Upper lobe of right lung (tissue), 1 donor: Measurements from ENCODE around the gene PRKAG3. TPM values are rescaled to one million over a fixed set of nuclear protein-coding genes. Genes with fewer than 3 reads are reported as not detected.

Experiments used
- ATAC-seq: fragments of 200-7000 bp; cut with Tn5 transposase; one replicate; pipeline ENCODE4 v1.9.1; 2020; ENCODE audit warnings: mild to moderate bottlenecking, moderate library complexity
- DNase-seq: peaks from one replicate; pipeline ENCODE4 v3.0.0-alpha.2; 2020
- H3K27ac ChIP-seq: fragments of 200-600 bp; one replicate; pipeline ENCODE4 v1.8.0; 2022
- H3K27me3 ChIP-seq: fragments of 200-600 bp; one replicate; pipeline ENCODE4 v1.8.0; 2022; ENCODE audit warnings: mild to moderate bottlenecking
- H3K36me3 ChIP-seq: fragments of 200-600 bp; one replicate; pipeline ENCODE4 v1.8.0; 2022
- H3K4me1 ChIP-seq: fragments of 200-600 bp; one replicate; pipeline ENCODE4 v1.8.0; 2022
- H3K4me3 ChIP-seq: fragments of 200-600 bp; one replicate; pipeline ENCODE4 v1.8.0; 2022; ENCODE audit warnings: mild to moderate bottlenecking
- H3K9me3 ChIP-seq: fragments of 200-600 bp; one replicate; pipeline ENCODE4 v1.8.0; 2022
- CTCF ChIP-seq: fragments of 200-600 bp; IDR thresholded peaks from one replicate; pipeline ENCODE4 v1.8.0; 2022; ENCODE audit warnings: antibody characterized with exemption
- intact Hi-C: fragments of 100-400 bp; cut with DNase I; formaldehyde crosslinking; loops from one replicate; pipeline ENCODE4 v1.11.0; 2022
- total RNA-seq: library from RNA; stranded (reverse); fragmentation: NEBNext Ultra II Directional; extraction: Animal tissue kit (Norgen Biotek cat#: 25700); gene quantifications from one replicate; pipeline ENCODE4 v1.2.1, GENCODE V29; 2021
- donor health status: DM: no; HTN: yes; CAD: no; lungs with severe emphysema.

PRKAG3 gene
- total RNA-seq, 1 donor from 2014 or later = not detected

- Histone ChIP-seq H3K27ac (peak within 1 kb of the TSS; percentile 89), H3K4me1 (peaks cover 8% of the 10 kb centered on the region), H3K27me3 (no peaks in the 10 kb centered on the region), H3K36me3 (no peaks in the 10 kb centered on the region), H3K4me3 (peak within 1 kb of the TSS; percentile 72), H3K9me3 (no peaks in the 10 kb centered on the region)
- ATAC-seq (peak; percentile 91), DNase-seq (peak; percentile 87)
- intact Hi-C loops = no loop called here
- TF ChIP-seq CTCF = no peak
Measured at GRCh38 chr2:218781691-218782527, 49.7 kb downstream of the PRKAG3 start, which contains the start of gene CYP27A1. Gene CYP27A1, plus strand, starts transcription at chr2:218782147. Its CDS starts 36 bp downstream, at chr2:218782183.

GRCh38 chr2:218780851-218781690 is 50.5 kb downstream of the PRKAG3 start:
- intact Hi-C loops = no loop called here
- DNase-seq (peak; percentile 68), ATAC-seq (no peak)
- Histone ChIP-seq H3K27ac (peak overlapping the region; percentile 89), H3K4me1 (peaks cover 8% of the 10 kb centered on the region), H3K36me3 (no peaks in the 10 kb centered on the region), H3K4me3 (peak overlapping the region; percentile 72), H3K9me3 (no peaks in the 10 kb centered on the region), H3K27me3 (no peaks in the 10 kb centered on the region)
- TF ChIP-seq CTCF = no peak

- Histone ChIP-seq H3K9me3 (no peaks in the 10 kb centered on the region), H3K4me3 (no peak overlapping the region), H3K27me3 (no peaks in the 10 kb centered on the region), H3K4me1 (peaks cover 8% of the 10 kb centered on the region), H3K36me3 (no peaks in the 10 kb centered on the region), H3K27ac (no peak overlapping the region)
- no peak for DNase-seq
- no peak for ATAC-seq
- TF ChIP-seq CTCF = no peak
- intact Hi-C loops = no loop called here
Measured at GRCh38 chr2:218780046-218780445, 51.6 kb downstream of the PRKAG3 start.

- intact Hi-C loops = no loop called here
- Histone ChIP-seq H3K4me1 (peaks cover 8% of the 10 kb centered on the region), H3K27me3 (no peaks in the 10 kb centered on the region), H3K36me3 (no peaks in the 10 kb centered on the region), H3K27ac (no peak overlapping the region), H3K9me3 (no peaks in the 10 kb centered on the region), H3K4me3 (no peak overlapping the region)
- DNase-seq (no peak), ATAC-seq (no peak)
- TF ChIP-seq CTCF = no peak
Measured at GRCh38 chr2:218777276-218777990, 54.2 kb downstream of the PRKAG3 start.

- Histone ChIP-seq H3K9me3 (no peaks in the 10 kb centered on the region), H3K36me3 (no peaks in the 10 kb centered on the region), H3K4me3 (no peak overlapping the region), H3K27me3 (no peaks in the 10 kb centered on the region), H3K27ac (no peak overlapping the region), H3K4me1 (peaks cover 8% of the 10 kb centered on the region)
- no peak for TF ChIP-seq CTCF
- ATAC-seq (peak; percentile 55), DNase-seq (no peak)
- intact Hi-C loops = no loop called here
Measured at GRCh38 chr2:218776488-218776887, 55.1 kb downstream of the PRKAG3 start.
